Endothelial cell of umbilical vein (primary cell): ENCODE results near the gene NCLN. TPM values are rescaled to one million over a fixed set of nuclear protein-coding genes. Genes with fewer than 3 reads are reported as not detected.

Source experiments
- BruUV-seq: library from RNA; stranded (reverse); fragments of 400-500 nt; replicated peaks from 2 replicates; lab custom pipeline; 2021; lab: Mats Ljungman, UMichigan
- CTCF ChIA-PET: fragments of 300-600, 350-600 bp; sonication (Branson Sonifier 250); formaldehyde crosslinking; loops from one replicate; lab custom pipeline; 2021; ENCODE audit warnings: antibody characterized with exemption, inconsistent platforms; lab: Charles Lee
- POLR2A ChIA-PET: fragments of 300-600, 350-600 bp; sonication (Branson Sonifier 250); formaldehyde crosslinking; loops from one replicate; lab custom pipeline; 2021; ENCODE audit warnings: antibody characterized with exemption, inconsistent platforms; lab: Charles Lee
- DNase-seq: peaks from one replicate; pipeline ENCODE4 v3.0.0-alpha.2; 2011; ENCODE audit warnings: low read depth, low spot score
- FAIRE-seq: peaks from 2 replicates; lab custom pipeline; 2011; peaks lifted over from hg19 to GRCh38; lab: Jason Lieb, UNC
- H2AFZ ChIP-seq: 2 replicates; pipeline ENCODE4 v1.6.0; 2012; ENCODE audit warnings: low read depth, low read length, control low read depth, inconsistent platforms
- H3K27ac ChIP-seq: 2 replicates; pipeline ENCODE4 v1.5.1; 2011; ENCODE audit warnings: low read depth, mild to moderate bottlenecking, control low read depth, low read length, moderate library complexity; ENCODE audit not compliant: insufficient read depth
- H3K27me3 ChIP-seq, 2 experiments: 2 replicates each; pipeline versions ENCODE4 v1.6.0 to v1.6.1; 2011; ENCODE audit warnings: low read length in 2 of 2, mixed read lengths in 1 of 2; ENCODE audit not compliant: control insufficient read depth in 2 of 2, insufficient read depth in 2 of 2
- H3K36me3 ChIP-seq, 2 experiments: 2 replicates in 1 of 2; 3 replicates in 1 of 2; pipeline ENCODE4 v1.5.1; 2011; ENCODE audit warnings: low read length in 2 of 2, mild to moderate bottlenecking in 1 of 2, moderate library complexity in 1 of 2; ENCODE audit not compliant: control insufficient read depth in 2 of 2, insufficient read depth in 2 of 2; ENCODE audit errors: extremely low read depth in 1 of 2
- H3K4me1 ChIP-seq: 3 replicates; pipeline ENCODE4 v1.5.1; 2011; ENCODE audit warnings: mild to moderate bottlenecking, low read length; ENCODE audit not compliant: control insufficient read depth, insufficient read depth; ENCODE audit errors: extremely low read depth
- H3K4me2 ChIP-seq: 2 replicates; pipeline ENCODE4 v1.6.1; 2011; ENCODE audit warnings: low read length, control low read depth, mixed read lengths; ENCODE audit not compliant: insufficient read depth
- H3K4me3 ChIP-seq, 3 experiments: fragments of 200-600 bp in 1 of 3; sonication (generic), shearing (Covaris generic) in 1 of 3; replicated peaks in 1 of 3; 2 replicates each; pipeline ENCODE4 v1.5.1; 2011 to 2016; ENCODE audit warnings: control low read depth in 3 of 3, low read length in 3 of 3, mild to moderate bottlenecking in 2 of 3, inconsistent platforms in 1 of 3, low read depth in 1 of 3, moderate library complexity in 1 of 3; ENCODE audit not compliant: insufficient read depth in 1 of 3
- H3K79me2 ChIP-seq: 2 replicates; pipeline ENCODE4 v1.6.0; 2012; ENCODE audit warnings: low read length, inconsistent platforms; ENCODE audit not compliant: control insufficient read depth, insufficient read depth
- H3K9ac ChIP-seq: replicated peaks from 2 replicates; pipeline ENCODE3; 2011; ENCODE audit warnings: low read length, control low read depth; ENCODE audit not compliant: insufficient read depth; ENCODE audit errors: extremely low read depth
- H3K9me1 ChIP-seq: replicated peaks from 3 replicates; pipeline ENCODE4 v1.6.0; 2011; ENCODE audit warnings: mild to moderate bottlenecking, low read length; ENCODE audit not compliant: control insufficient read depth, insufficient read depth; ENCODE audit errors: extremely low read depth
- H3K9me3 ChIP-seq: replicated peaks from 2 replicates; pipeline ENCODE4 v1.5.1; 2012; ENCODE audit warnings: low read length, inconsistent platforms; ENCODE audit not compliant: control insufficient read depth, insufficient read depth
- H4K20me1 ChIP-seq: replicated peaks from 2 replicates; pipeline ENCODE3; 2011; ENCODE audit warnings: mild to moderate bottlenecking, low read length; ENCODE audit not compliant: control insufficient read depth, insufficient read depth; ENCODE audit errors: extremely low read depth
- CTCF ChIP-seq, 2 donors: IDR thresholded peaks; 1 replicate in 1 of 2; 2 replicates in 1 of 2; pipeline ENCODE4 v1.5.1; 2011; ENCODE audit warnings: low read length in 2 of 2, mild to moderate bottlenecking in 2 of 2, moderate library complexity in 2 of 2, control low read depth in 1 of 2, inconsistent platforms in 1 of 2, low read depth in 1 of 2; ENCODE audit not compliant: insufficient read depth in 1 of 2; ENCODE audit errors: extremely low read depth in 1 of 2
- EZH2 ChIP-seq: IDR thresholded peaks from 2 replicates; pipeline ENCODE4 v1.6.1; 2012; ENCODE audit warnings: borderline replicate concordance, low read depth, mild to moderate bottlenecking, moderate library complexity, low read length, inconsistent platforms; ENCODE audit not compliant: severe bottlenecking
- FOS ChIP-seq: IDR thresholded peaks from 2 replicates; pipeline ENCODE4 v1.6.1; 2011; ENCODE audit warnings: mild to moderate bottlenecking, low read length, moderate library complexity, borderline replicate concordance; ENCODE audit not compliant: insufficient read depth
- GATA2 ChIP-seq: IDR thresholded peaks from 2 replicates; pipeline ENCODE4 v1.7.0; 2011; ENCODE audit warnings: low read depth, mild to moderate bottlenecking, moderate library complexity, mixed read lengths, low read length; ENCODE audit not compliant: insufficient read length, insufficient read depth
- JUN ChIP-seq: IDR thresholded peaks from 2 replicates; pipeline ENCODE4 v1.6.1; 2011; ENCODE audit warnings: borderline replicate concordance, low read depth; ENCODE audit not compliant: insufficient read length, insufficient read depth
- MYC ChIP-seq: IDR thresholded peaks from one replicate; pipeline ENCODE4 v1.6.1; 2011; ENCODE audit warnings: mild to moderate bottlenecking, low read depth, low read length
- POLR2A ChIP-seq: IDR thresholded peaks from 2 replicates; pipeline ENCODE4 v1.6.1; 2012; ENCODE audit warnings: low read depth, mild to moderate bottlenecking, control low read depth, low read length
- POLR2AphosphoS5 ChIP-seq: IDR thresholded peaks from 2 replicates; pipeline ENCODE4 v1.6.1; 2012; ENCODE audit warnings: low read depth, mild to moderate bottlenecking, control low read depth, low read length, moderate library complexity; ENCODE audit not compliant: insufficient read depth
- dilution Hi-C: fragments of 300-500 bp; cut with MboI; formaldehyde crosslinking; loops from one replicate; pipeline ENCODE4 v1.15.0; 2019; ENCODE audit warnings: low sequenced_read_pairs; ENCODE audit not compliant: extremely low pct_ligation_motif_present
- intact Hi-C: fragments of 100-400 bp; cut with micrococcal nuclease; formaldehyde crosslinking; loops from one replicate; pipeline ENCODE4 v1.10.0; 2022
- polyA plus RNA-seq, 4 experiments: library from polyadenylated mRNA; depleted of rRNA in 3 of 4; stranded (reverse) in 3 of 4; unstranded in 1 of 4; fragments of >200 nt; gene quantifications; 2 replicates each; pipeline versions ENCODE4 v1.2.1 to v1.2.3, GENCODE V29; 2011 to 2012; ENCODE audit warnings: missing spikeins in 1 of 4
- total RNA-seq: library from RNA; stranded (reverse); gene quantifications from 2 replicates; pipeline ENCODE4 v1.2.3, GENCODE V29; 2021
- TF ChIP-seq, protein P1 (sequence below): IDR thresholded peaks from 2 replicates; pipeline ENCODE4 v1.6.1; 2011; ENCODE audit not compliant: insufficient read depth, insufficient read length

The NCLN gene
- total and polyA plus RNA-seq, 2 donors (not counting 3 experiments of a cell fraction or from before 2014, with no cell fraction given) = 97.2 to 102 TPM

DNA sequence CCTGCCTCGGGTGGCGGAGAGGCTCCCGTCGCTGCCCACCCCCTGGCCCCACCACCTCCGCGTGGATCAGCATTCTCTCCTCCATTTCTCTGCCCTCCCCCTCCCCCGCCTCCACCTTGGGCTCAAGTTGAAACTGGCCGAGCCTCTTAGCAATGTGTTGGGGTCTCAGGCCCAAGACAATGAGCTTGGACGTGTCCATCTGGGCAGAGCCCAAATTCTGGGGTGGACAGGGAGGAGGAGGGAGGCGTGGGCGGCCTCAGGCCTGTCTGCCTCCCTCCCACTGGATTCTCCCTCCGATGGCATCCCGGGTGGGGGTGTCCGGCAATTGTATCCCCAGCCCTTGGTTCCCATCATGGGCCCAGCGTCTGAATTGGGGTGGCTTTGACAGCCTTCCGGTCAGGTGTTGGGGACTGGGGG lies 40.0 kb downstream of the NCLN start:
- TF ChIP-seq EZH2 (no peak), CTCF (IDR thresholded peaks at IDR 0.05; ENCODE audit: extremely low read depth in 1 of 2, insufficient read depth in 1 of 2, low read depth in 1 of 2, low read length in 2 of 2) (no peak), FOS (no peak), MYC (no peak), POLR2AphosphoS5 (no peak), GATA2 (no peak), JUN (no peak), POLR2A (no peak)
- TF ChIP-seq, protein P1, sequence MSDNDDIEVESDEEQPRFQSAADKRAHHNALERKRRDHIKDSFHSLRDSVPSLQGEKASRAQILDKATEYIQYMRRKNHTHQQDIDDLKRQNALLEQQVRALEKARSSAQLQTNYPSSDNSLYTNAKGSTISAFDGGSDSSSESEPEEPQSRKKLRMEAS = no peak
- H3K27ac ChIP-seq = no peak overlapping the region
- dilution Hi-C loops = no loop called here
- POLR2A ChIA-PET = no interaction called here
- no peaks in the 10 kb centered on the region for H3K9me3 ChIP-seq
- H3K9me1 ChIP-seq = no peaks in the 10 kb centered on the region
- H4K20me1 ChIP-seq = no peaks in the 10 kb centered on the region
- H3K27me3 ChIP-seq = peaks cover 20 to 23% of the 10 kb centered on the region in 2 experiments
- H3K4me3 ChIP-seq = no peak overlapping the region
- no peaks in the 10 kb centered on the region for H3K79me2 ChIP-seq
- no peak for FAIRE-seq
- CTCF ChIA-PET = no interaction called here
- no peak overlapping the region for H3K4me2 ChIP-seq
- DNase-seq = no peak
- no TSS peak for BruUV-seq
- H2AFZ ChIP-seq = no peak overlapping the region
- intact Hi-C loops = no loop called here
- H3K4me1 ChIP-seq = no peaks in the 10 kb centered on the region
- no peak overlapping the region for H3K9ac ChIP-seq
- H3K36me3 ChIP-seq = no peaks in the 10 kb centered on the region
